Osteoblast (primary cell): ENCODE results near the gene WASF3. TPM values are rescaled to one million over a fixed set of nuclear protein-coding genes. Genes with fewer than 3 reads are reported as not detected.

ENCODE experiments used
- DNase-seq: peaks from one replicate; pipeline ENCODE4 v3.0.0; 2011; ENCODE audit warnings: low spot score, mixed read lengths; ENCODE audit not compliant: insufficient read length; ENCODE audit errors: missing footprints
- H2AFZ ChIP-seq: 2 replicates; pipeline ENCODE4 v1.6.0; 2011; ENCODE audit warnings: mild to moderate bottlenecking, low read length
- H3K27ac ChIP-seq: 2 replicates; pipeline ENCODE4 v1.5.1; 2011; ENCODE audit warnings: mild to moderate bottlenecking, low read depth, low read length, moderate library complexity
- H3K27me3 ChIP-seq: 2 replicates; pipeline ENCODE4 v1.6.0; 2012; ENCODE audit warnings: mild to moderate bottlenecking, control low read depth, inconsistent platforms, low read length, moderate library complexity; ENCODE audit not compliant: insufficient read depth
- H3K36me3 ChIP-seq: 2 replicates; pipeline ENCODE4 v1.5.1; 2011; ENCODE audit warnings: mild to moderate bottlenecking, low read length, control low read depth, moderate library complexity; ENCODE audit not compliant: insufficient read depth
- H3K4me1 ChIP-seq: 2 replicates; pipeline ENCODE4 v1.5.1; 2011; ENCODE audit warnings: mild to moderate bottlenecking, low read length, control low read depth, moderate library complexity; ENCODE audit not compliant: insufficient read depth
- H3K4me2 ChIP-seq: 2 replicates; pipeline ENCODE4 v1.6.0; 2011; ENCODE audit warnings: mild to moderate bottlenecking, low read length; ENCODE audit not compliant: insufficient read depth
- H3K4me3 ChIP-seq: fragments of 200-600 bp; sonication (generic); 3 replicates; pipeline ENCODE4 v1.5.1; 2012; ENCODE audit warnings: mild to moderate bottlenecking, low read length, inconsistent platforms; ENCODE audit not compliant: insufficient read depth
- H3K79me2 ChIP-seq: 2 replicates; pipeline ENCODE4 v1.6.0; 2012; ENCODE audit warnings: mild to moderate bottlenecking, low read length, control low read depth, inconsistent platforms; ENCODE audit not compliant: insufficient read depth
- H3K9me3 ChIP-seq: 2 replicates; pipeline ENCODE4 v1.5.1; 2011; ENCODE audit warnings: low read depth, low read length, control low read depth
- H4K20me1 ChIP-seq: 2 replicates; pipeline ENCODE4 v1.6.0; 2012; ENCODE audit warnings: mild to moderate bottlenecking, low read length, control low read depth; ENCODE audit not compliant: insufficient read depth
- total RNA-seq: library from RNA; depleted of rRNA; stranded (reverse); fragments of >200 nt; gene quantifications from 2 replicates; pipeline ENCODE4 v1.2.3, GENCODE V29; 2012
- TF ChIP-seq, protein P1 (sequence below): IDR thresholded peaks from 2 replicates; pipeline ENCODE4 v1.5.1; 2011; ENCODE audit warnings: mild to moderate bottlenecking, low read depth, low read length, moderate library complexity; ENCODE audit errors: extremely low read depth

The WASF3 gene
- total RNA-seq, 1 donor, result 23.5 TPM

DNA sequence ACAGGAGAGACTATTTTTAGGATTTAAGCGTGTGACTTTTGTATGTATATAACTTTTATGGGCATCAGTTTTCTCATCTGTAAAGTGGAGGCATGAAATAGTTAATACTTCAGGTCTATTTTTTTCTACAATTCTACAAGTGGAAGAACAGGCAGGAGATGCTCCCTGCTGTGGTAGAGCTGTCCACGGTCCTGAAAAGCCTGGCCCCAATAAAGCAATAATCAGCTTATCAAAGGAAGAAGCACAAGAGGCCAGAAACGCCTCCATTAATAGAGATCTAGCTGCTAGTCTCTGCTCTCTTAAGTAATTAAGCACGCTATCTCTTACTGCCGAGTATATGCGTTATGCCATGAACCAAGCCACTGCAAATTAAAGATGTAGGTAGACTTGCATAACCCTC is 28.0 kb upstream of the WASF3 start:
- Histone ChIP-seq H3K4me2 (no peak overlapping the region), H3K4me3 (no peak overlapping the region), H3K27ac (no peak overlapping the region), H3K79me2 (no peaks in the 10 kb centered on the region), H4K20me1 (no peaks in the 10 kb centered on the region), H3K9me3 (no peaks in the 10 kb centered on the region), H3K4me1 (no peaks in the 10 kb centered on the region), H3K27me3 (peaks cover 7% of the 10 kb centered on the region), H2AFZ (no peak overlapping the region), H3K36me3 (no peaks in the 10 kb centered on the region)
- TF ChIP-seq, protein P1, sequence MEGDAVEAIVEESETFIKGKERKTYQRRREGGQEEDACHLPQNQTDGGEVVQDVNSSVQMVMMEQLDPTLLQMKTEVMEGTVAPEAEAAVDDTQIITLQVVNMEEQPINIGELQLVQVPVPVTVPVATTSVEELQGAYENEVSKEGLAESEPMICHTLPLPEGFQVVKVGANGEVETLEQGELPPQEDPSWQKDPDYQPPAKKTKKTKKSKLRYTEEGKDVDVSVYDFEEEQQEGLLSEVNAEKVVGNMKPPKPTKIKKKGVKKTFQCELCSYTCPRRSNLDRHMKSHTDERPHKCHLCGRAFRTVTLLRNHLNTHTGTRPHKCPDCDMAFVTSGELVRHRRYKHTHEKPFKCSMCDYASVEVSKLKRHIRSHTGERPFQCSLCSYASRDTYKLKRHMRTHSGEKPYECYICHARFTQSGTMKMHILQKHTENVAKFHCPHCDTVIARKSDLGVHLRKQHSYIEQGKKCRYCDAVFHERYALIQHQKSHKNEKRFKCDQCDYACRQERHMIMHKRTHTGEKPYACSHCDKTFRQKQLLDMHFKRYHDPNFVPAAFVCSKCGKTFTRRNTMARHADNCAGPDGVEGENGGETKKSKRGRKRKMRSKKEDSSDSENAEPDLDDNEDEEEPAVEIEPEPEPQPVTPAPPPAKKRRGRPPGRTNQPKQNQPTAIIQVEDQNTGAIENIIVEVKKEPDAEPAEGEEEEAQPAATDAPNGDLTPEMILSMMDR, result no peak
- no peak for DNase-seq

DNA sequence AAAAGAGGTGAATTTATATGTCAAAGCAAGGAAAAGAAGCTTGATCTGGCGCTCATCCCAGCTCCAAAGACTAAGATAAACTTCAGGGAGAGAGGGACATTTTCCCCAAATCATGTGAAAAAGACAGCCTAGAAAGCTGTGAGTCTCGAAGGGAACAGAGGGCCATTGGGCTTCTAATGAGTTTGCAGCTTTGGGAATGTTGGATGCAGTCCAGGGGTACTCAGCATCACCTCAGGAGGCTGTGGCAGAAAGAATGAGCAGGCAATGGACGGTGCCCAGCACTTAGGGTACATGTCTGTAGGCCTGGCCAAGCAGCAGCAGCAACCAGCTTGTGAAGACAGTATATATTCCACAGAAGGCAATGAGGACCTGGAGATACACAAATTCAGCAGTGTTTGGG is 25.7 kb upstream of the WASF3 start:
- DNase-seq, result no peak
- TF ChIP-seq, protein P1, result no peak
- Histone ChIP-seq H3K36me3 (no peaks in the 10 kb centered on the region), H3K4me1 (no peaks in the 10 kb centered on the region), H3K9me3 (no peaks in the 10 kb centered on the region), H3K4me2 (no peak overlapping the region), H3K4me3 (no peak overlapping the region), H2AFZ (no peak overlapping the region), H3K27me3 (peaks cover 16% of the 10 kb centered on the region), H3K79me2 (no peaks in the 10 kb centered on the region), H4K20me1 (no peaks in the 10 kb centered on the region), H3K27ac (no peak overlapping the region)

DNA sequence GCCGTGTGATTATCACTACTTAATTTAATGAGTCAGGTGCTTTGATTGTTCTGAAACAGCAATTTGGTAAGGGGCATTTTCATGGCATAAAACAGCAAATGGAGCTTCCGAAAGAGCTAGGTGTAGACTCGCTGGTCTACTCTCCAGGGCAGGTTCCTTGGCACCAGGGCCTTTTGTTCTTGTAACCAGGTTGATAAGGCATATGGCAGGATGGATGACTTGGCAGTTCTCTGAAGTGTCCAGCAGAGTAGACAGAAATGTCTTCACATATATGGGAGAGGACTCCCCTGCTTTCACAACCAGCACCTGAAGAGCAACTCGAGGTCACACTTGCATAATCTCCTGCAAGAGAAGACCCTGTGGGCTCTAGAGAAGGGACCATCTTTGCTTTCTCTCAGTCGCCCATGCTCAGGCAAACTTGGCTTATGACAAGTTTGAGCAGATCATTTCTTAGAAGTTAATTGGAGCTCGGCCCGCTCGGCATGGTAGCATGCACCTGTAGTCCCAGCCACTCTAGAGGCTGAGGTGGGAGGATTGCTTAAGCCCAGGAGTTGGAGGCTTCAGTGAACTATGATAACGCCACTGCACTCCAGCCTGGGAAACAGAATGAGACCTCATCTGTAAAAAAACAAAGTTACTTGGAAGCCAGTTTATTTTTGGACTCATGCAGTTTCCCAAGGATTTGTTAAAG is 23.3 kb upstream of the WASF3 start:
- Histone ChIP-seq H2AFZ (no peak overlapping the region), H3K27me3 (peaks cover 14% of the 10 kb centered on the region), H3K79me2 (no peaks in the 10 kb centered on the region), H3K9me3 (no peaks in the 10 kb centered on the region), H3K4me2 (no peak overlapping the region), H3K27ac (no peak overlapping the region), H3K4me1 (peaks cover 11% of the 10 kb centered on the region), H3K36me3 (no peaks in the 10 kb centered on the region), H3K4me3 (no peak overlapping the region), H4K20me1 (no peaks in the 10 kb centered on the region)
- no peak for DNase-seq
- TF ChIP-seq, protein P1, result no peak

DNA sequence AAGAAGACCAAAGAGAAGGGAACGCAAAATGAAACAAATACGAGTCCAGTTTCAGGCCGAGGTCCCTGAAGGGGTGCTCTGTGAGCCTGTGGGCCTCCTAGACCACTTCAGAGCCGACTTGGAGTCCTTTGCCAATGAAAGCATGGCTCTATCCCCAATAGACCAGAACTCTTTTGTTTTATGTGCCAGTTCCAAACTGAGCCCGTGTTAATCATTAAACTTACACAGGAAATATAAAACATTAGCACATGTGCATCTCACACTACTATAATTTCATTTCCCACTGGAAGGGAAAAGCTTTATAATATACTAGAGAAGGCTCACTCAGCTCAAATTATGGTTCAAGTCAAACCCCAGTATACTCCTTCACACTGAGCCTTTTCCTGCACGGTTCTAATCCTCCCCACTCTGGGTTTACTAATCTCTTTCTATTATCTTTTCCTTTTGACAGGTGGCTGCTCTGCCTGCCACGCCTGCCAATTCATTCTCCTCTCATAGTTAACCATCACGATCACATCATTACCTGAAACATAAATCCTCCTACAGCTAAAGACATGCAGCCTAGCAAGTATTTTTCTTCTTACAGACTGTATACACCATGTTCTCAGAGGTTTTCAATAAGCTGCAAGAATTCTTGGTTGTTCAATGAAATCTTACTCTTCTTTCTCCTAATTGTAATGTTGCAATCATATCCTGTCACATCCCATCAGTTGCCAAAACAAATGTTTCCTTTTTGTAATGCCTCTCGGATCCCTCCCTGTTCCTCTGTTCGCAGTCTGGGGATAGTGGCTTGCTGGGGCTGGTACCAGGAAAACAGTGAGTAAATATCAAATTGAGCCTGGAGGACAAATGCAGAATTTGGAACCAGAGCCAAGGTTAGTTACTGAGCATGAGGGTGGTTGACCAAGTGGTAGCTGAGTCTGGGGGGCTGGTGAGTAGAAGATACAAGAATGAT is 18.8 kb upstream of the WASF3 start:
- peaks cover 13% of the 10 kb centered on the region for H3K4me1 ChIP-seq
- TF ChIP-seq, protein P1, result no peak
- H2AFZ ChIP-seq, result no peak overlapping the region
- no peaks in the 10 kb centered on the region for H3K36me3 ChIP-seq
- H3K4me2 ChIP-seq, result peak overlapping the region; percentile 35
- no peaks in the 10 kb centered on the region for H3K9me3 ChIP-seq
- no peak overlapping the region for H3K4me3 ChIP-seq
- H4K20me1 ChIP-seq, result no peaks in the 10 kb centered on the region
- no peaks in the 10 kb centered on the region for H3K79me2 ChIP-seq
- H3K27ac ChIP-seq, result no peak overlapping the region
- no peak for DNase-seq
- peaks cover 25% of the 10 kb centered on the region for H3K27me3 ChIP-seq
